Neutrophil (primary cell): ENCODE data around the gene APOB.

Experiments used
- H3K27ac ChIP-seq: fragments of 200-600 bp; sonication (generic); 2 replicates; pipeline ENCODE4 v1.5.1; 2016; ENCODE audit warnings: mild to moderate bottlenecking, moderate library complexity
- H3K27me3 ChIP-seq: fragments of 200-600 bp; sonication (generic); 2 replicates; pipeline ENCODE4 v1.6.0; 2016; ENCODE audit warnings: mild to moderate bottlenecking
- H3K36me3 ChIP-seq: fragments of 200-600 bp; sonication (generic); 2 replicates; pipeline ENCODE4 v1.5.1; 2017
- H3K4me1 ChIP-seq, 2 experiments: fragments of 200-600 bp in 1 of 2; sonication (generic) in 1 of 2; 1 replicate in 1 of 2; 2 replicates in 1 of 2; pipeline versions ENCODE4 v1.5.1 to v1.6.1; 2013 to 2016; ENCODE audit warnings: low read depth in 1 of 2, low read length in 1 of 2, mild to moderate bottlenecking in 1 of 2, moderate library complexity in 1 of 2; ENCODE audit not compliant: control insufficient read depth in 1 of 2, insufficient read depth in 1 of 2
- H3K4me3 ChIP-seq, 2 experiments: fragments of 200-600 bp in 1 of 2; sonication (generic) in 1 of 2; 1 replicate in 1 of 2; 2 replicates in 1 of 2; pipeline ENCODE4 v1.5.1; 2013 to 2016; ENCODE audit warnings: low read depth in 1 of 2, low read length in 1 of 2, mild to moderate bottlenecking in 1 of 2, moderate library complexity in 1 of 2
- H3K9me3 ChIP-seq: fragments of 200-600 bp; sonication (generic); 2 replicates; pipeline ENCODE4 v1.5.1; 2016
- TF ChIP-seq, protein P1 (sequence below): fragments of 200-600 bp; sonication (generic); IDR thresholded peaks from 2 replicates; pipeline ENCODE4 v1.5.1; 2016; ENCODE audit warnings: antibody characterized with exemption

Gene APOB

GRCh38 chr2:20988905-20989304, 55.0 kb downstream of the APOB start:
- Histone ChIP-seq H3K9me3 (no peaks in the 10 kb centered on the region), H3K4me3 (no peak overlapping the region), H3K4me1 (no peaks in the 10 kb centered on the region), H3K27ac (no peak overlapping the region), H3K27me3 (peaks cover 3% of the 10 kb centered on the region), H3K36me3 (no peaks in the 10 kb centered on the region)
- TF ChIP-seq, protein P1, sequence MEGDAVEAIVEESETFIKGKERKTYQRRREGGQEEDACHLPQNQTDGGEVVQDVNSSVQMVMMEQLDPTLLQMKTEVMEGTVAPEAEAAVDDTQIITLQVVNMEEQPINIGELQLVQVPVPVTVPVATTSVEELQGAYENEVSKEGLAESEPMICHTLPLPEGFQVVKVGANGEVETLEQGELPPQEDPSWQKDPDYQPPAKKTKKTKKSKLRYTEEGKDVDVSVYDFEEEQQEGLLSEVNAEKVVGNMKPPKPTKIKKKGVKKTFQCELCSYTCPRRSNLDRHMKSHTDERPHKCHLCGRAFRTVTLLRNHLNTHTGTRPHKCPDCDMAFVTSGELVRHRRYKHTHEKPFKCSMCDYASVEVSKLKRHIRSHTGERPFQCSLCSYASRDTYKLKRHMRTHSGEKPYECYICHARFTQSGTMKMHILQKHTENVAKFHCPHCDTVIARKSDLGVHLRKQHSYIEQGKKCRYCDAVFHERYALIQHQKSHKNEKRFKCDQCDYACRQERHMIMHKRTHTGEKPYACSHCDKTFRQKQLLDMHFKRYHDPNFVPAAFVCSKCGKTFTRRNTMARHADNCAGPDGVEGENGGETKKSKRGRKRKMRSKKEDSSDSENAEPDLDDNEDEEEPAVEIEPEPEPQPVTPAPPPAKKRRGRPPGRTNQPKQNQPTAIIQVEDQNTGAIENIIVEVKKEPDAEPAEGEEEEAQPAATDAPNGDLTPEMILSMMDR: no peak

DNA sequence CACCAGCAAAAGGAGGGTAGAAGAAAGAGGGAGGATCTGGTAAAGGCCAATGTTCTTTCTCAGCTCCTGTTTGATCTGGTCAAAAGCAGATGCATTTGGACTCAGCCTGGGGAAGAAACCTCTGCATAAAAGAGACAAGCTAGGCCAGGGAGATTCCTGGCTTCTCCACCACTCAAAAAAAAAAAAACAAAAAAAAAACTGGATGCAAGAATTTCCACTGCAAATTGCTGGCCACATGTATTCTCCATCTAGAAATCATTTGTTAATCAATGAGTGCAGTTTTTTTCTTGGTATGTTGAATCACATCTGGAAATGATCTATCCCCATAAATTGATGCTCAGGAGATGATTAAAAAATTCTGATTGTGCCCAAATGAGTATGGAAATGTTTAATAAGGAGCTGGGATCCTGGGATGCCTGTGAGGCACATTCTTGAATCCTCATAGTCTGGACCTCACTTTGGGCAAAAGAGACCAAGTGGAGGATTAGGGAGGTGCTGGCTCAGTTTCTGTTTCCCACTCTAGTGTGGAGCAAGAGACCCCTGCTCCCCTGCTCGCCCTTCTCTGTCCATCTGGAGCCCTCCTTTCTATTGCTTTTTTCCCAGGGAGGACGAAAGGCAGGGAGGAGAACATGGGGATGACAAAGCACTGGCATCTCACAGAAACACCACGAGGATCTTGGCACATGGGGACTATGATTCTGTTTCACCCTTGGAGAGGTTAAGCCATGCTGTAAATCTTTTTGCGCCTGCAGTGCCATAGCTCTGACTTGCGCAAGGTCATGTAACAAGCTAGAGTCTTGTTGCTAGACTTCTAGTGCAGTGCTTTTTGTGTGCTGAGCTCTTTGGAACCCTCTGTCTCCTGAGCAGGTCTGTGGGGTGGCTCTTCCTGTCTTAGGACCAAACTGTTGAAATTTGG, 57.6 kb downstream of the APOB start:
- H3K27me3 ChIP-seq: peaks cover 3% of the 10 kb centered on the region
- no peaks in the 10 kb centered on the region for H3K9me3 ChIP-seq
- no peaks in the 10 kb centered on the region for H3K36me3 ChIP-seq
- no peak overlapping the region for H3K27ac ChIP-seq
- TF ChIP-seq, protein P1: no peak
- H3K4me1 ChIP-seq: no peaks in the 10 kb centered on the region
- H3K4me3 ChIP-seq: no peak overlapping the region

DNA sequence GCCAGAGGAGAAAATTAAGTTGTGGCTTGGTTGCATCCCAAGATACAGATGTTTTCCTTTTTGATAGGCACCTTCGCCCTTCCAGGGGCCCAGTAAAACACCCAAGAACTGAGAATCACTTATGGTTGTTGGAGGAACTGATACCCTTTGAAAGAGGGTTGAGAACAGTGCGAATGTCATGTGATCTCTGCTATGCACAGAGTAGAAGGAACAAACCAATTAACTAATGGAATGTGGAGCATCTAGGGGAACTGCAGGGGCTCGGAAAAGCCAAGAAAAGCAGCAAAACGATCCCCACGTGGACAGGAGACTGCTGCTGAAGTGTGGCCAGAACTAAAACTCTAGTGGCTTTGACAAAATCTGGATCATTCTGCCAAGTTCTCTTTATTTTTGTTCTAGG, 58.8 kb downstream of the APOB start:
- TF ChIP-seq, protein P1: no peak
- no peaks in the 10 kb centered on the region for H3K4me1 ChIP-seq

DNA sequence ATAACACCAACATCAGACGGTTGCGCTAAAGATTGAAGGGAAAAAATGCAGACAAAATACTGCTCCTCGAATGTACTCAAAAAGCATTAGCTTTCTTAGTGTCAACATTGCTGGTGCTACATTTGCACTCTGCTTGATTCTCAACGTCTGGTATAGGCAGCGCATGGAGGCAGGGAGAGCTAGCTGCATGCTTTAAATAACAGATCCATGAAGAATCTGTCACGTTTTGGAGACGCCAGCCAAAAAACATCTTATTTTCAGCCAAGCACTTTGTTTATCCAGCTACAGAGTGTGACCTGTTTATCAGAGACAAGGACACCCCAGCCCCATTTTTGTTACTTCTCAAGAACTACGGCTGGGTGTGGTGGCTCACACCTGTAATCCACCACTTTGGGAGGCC, 59.5 kb downstream of the APOB start:
- Histone ChIP-seq H3K4me1 (no peaks in the 10 kb centered on the region), H3K9me3 (no peaks in the 10 kb centered on the region), H3K4me3 (no peak overlapping the region), H3K36me3 (no peaks in the 10 kb centered on the region), H3K27me3 (peaks cover 3% of the 10 kb centered on the region), H3K27ac (no peak overlapping the region)
- TF ChIP-seq, protein P1: no peak

More for the DNA sequence above, 58.8 kb downstream of the APOB start:
- peaks cover 3% of the 10 kb centered on the region for H3K27me3 ChIP-seq
- no peak overlapping the region for H3K27ac ChIP-seq
- H3K9me3 ChIP-seq: no peaks in the 10 kb centered on the region
- H3K4me3 ChIP-seq: no peak overlapping the region
- no peaks in the 10 kb centered on the region for H3K36me3 ChIP-seq

GRCh38 chr2:20983844-20984243, 60.0 kb downstream of the APOB start:
- Histone ChIP-seq H3K4me1 (no peaks in the 10 kb centered on the region), H3K9me3 (no peaks in the 10 kb centered on the region), H3K27me3 (peaks cover 3% of the 10 kb centered on the region), H3K4me3 (no peak overlapping the region), H3K27ac (no peak overlapping the region), H3K36me3 (no peaks in the 10 kb centered on the region)
- TF ChIP-seq, protein P1: no peak
